Dendritic cell treated with granulocyte-macrophage colony-stimulating factor and Interleukin-4, amounts not matched to agents 40 ng/mL and 50 ng/mL, for 4 days (primary cell): Measurements from ENCODE around the gene RIF1.
"Not testable (repeated sequence)": the region's sequence is repeated elsewhere in the genome, so short reads cannot be mapped to it uniquely, and the experiment has no call there.

Experiments
- H3K27ac Mint-ChIP-seq: one replicate; pipeline ENCODE4 v1.8.0; 2022; ENCODE audit warnings: mild to moderate bottlenecking, mixed read lengths
- H3K27me3 Mint-ChIP-seq: one replicate; pipeline ENCODE4 v1.8.0; 2022; ENCODE audit warnings: mild to moderate bottlenecking, mixed read lengths
- H3K36me3 Mint-ChIP-seq: one replicate; pipeline ENCODE4 v1.8.0; 2022; ENCODE audit warnings: low read depth, mixed read lengths
- H3K4me1 Mint-ChIP-seq: one replicate; pipeline ENCODE4 v1.8.0; 2022; ENCODE audit warnings: low read depth, mixed read lengths
- H3K4me3 Mint-ChIP-seq: one replicate; pipeline ENCODE4 v1.8.0; 2022; ENCODE audit warnings: mild to moderate bottlenecking, moderate library complexity, mixed read lengths
- H3K9me3 Mint-ChIP-seq: one replicate; pipeline ENCODE4 v1.8.0; 2022; ENCODE audit warnings: mixed read lengths
- intact Hi-C: fragments of 100-400 bp; cut with micrococcal nuclease; formaldehyde crosslinking; loops from one replicate; pipeline ENCODE4 v1.15.0; 2022

RIF1 gene

DNA sequence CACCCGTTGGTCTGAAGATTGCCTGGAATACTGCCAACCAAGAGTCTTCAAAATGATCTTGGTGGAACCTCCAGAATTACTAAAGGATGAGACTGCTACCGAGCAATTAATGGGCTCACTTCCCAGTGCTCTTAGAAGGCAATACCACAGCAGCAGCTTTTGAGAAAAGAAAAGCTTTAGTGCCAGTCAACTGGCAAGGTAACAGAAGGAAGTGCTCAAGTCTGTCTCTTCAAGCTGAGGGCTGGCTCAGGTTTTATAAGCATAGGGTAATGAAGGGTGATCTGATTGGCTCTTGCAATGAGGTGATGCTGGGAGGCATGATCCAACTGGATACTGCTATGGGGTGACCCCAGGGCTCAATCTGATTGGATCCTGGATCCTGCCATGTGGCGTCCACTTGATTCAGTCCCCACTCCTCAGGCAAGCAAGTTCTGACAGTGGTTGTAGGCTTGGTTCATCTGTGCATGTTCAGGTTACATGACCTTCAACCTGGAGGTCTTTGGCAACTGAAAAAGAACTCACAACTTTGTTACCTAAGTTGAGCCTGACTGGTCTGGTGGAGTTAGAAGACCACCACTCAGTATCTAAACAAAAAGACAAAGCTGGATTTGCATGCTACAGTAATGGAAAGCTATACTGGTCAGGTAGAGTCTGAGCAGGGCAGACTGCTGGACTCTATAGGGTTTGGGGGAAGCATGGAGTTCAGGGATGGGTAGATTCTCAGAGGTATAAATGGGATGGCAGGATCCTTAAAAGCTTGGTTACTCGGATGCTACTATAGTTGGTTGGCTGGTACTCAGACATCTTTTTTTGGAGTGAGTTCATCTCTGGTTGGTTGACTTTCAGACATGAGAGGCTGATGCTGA, 14.0 kb upstream of the RIF1 start:
- H3K4me3 Mint-ChIP-seq = no peak overlapping the region
- H3K9me3 Mint-ChIP-seq = no peaks in the 10 kb centered on the region
- no peaks in the 10 kb centered on the region for H3K36me3 Mint-ChIP-seq
- no peaks in the 10 kb centered on the region for H3K4me1 Mint-ChIP-seq
- H3K27ac Mint-ChIP-seq = no peak overlapping the region
- H3K27me3 Mint-ChIP-seq = no peaks in the 10 kb centered on the region
- intact Hi-C loops = no loop called here

DNA sequence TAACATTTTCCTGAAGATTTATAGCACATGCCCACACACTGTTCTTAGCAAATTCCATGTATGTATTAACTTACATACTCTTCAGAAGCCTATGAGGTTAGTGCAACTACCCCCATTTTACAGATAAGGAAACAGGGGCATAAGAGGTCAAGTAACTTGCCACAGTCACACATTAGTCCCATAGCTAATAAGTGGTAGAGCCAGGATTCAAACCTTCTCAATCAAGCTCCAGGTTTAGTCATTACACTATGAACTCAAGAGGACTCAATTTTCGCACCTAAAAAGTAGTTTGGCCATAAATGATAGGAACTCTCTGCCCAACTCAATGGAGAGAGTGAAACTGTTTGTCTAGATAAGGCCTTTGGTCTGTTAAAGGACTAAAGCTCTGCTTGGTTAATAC, 9.7 kb upstream of the RIF1 start:
- Mint-ChIP-seq H3K27me3 (no peaks in the 10 kb centered on the region), H3K4me3 (no peak overlapping the region), H3K36me3 (no peaks in the 10 kb centered on the region), H3K9me3 (no peaks in the 10 kb centered on the region), H3K27ac (no peak overlapping the region), H3K4me1 (no peaks in the 10 kb centered on the region)
- intact Hi-C loops = no loop called here

DNA sequence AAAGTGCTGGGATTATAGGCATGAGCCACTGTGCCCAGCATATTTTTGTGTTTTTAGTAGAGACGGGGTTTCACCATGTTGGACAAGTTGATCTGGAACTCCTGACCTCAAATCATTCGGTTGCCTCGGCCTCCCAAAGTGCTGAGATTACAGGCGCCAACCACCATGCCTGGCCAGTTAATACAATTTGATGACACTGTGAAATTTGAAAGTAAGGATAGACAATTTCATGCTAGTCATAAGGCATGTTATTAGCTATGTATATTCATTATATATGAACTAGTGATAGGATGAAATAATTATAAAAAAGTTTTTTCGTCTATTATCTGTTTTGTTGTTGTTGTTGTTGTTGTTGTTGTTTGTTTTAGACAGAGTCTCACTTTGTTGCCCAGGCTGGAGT, 8.6 kb upstream of the RIF1 start:
- Mint-ChIP-seq H3K27ac (no peak overlapping the region), H3K4me3 (no peak overlapping the region), H3K27me3 (no peaks in the 10 kb centered on the region), H3K9me3 (no peaks in the 10 kb centered on the region), H3K4me1 (peaks cover 3% of the 10 kb centered on the region), H3K36me3 (no peaks in the 10 kb centered on the region)
- intact Hi-C loops = no loop called here

DNA sequence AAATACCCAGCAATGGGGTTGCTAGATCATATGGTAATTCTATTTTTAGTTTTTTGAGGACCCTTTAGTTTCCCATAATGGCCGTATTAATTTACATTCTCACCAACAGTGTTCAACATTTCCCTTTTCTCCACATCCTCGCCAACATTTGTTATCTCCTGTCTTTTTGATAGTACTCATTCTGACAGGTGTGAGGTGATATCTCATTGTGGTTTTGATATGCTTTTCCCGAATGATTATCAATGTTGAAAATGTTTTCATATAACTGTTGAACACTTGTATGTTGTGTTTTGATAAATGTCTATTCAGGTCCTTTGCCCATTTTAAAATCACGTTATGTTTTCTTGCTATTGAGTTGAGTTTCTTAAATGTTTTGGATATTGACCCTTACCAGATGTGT, 5.8 kb upstream of the RIF1 start:
- H3K27me3 Mint-ChIP-seq = no peaks in the 10 kb centered on the region
- intact Hi-C loops = no loop called here

DNA sequence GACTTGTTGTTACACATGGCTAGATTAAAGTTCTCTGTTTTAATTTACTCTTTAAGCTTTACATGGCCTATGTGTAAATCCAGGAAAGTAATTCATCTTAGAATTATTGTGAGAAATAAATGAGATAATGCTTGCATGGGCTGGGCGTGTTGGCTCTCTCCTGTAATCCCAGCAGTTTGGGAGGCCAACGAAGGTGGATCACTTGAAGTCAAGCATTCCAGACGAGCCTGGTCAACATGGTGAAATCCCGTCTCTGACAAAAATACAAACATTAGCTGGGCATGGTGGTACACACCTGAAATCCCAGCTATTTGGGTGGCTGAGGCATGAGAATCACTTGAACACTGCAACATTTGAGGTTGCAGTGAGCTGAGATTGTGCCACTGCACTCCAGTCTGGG, 4.3 kb upstream of the RIF1 start:
- Mint-ChIP-seq H3K4me3 (no peak overlapping the region), H3K4me1 (peaks cover 13% of the 10 kb centered on the region)
- intact Hi-C loops = no loop called here

More for the DNA sequence above, 5.8 kb upstream of the RIF1 start:
- Mint-ChIP-seq H3K9me3 (no peaks in the 10 kb centered on the region), H3K36me3 (no peaks in the 10 kb centered on the region), H3K4me1 (peaks cover 6% of the 10 kb centered on the region), H3K4me3 (no peak overlapping the region), H3K27ac (no peak overlapping the region)

DNA sequence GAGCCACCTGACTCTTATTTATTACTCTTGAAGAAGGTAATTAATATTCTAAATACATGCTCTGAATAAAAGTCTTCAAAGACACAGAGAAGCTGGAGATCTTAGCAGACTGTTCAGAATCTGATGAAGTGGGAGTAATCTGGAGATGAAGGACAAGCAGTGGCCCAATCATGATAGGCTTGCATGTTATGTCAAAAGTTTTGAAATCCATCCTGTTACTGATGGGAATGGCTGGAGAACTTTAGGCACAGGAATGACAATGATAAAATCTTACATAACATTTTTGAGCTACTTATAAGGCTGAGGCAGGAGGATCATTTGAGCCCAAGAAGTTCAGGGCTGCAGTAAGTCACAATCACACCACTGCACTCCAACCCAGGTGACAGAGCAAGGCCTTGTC, 2.4 kb upstream of the RIF1 start:
- peaks cover 19% of the 10 kb centered on the region for H3K36me3 Mint-ChIP-seq
- H3K27me3 Mint-ChIP-seq = no peaks in the 10 kb centered on the region
- no peak overlapping the region for H3K27ac Mint-ChIP-seq
- peaks cover 17% of the 10 kb centered on the region for H3K4me1 Mint-ChIP-seq
- H3K9me3 Mint-ChIP-seq = no peaks in the 10 kb centered on the region
- intact Hi-C loops = no loop called here
- H3K4me3 Mint-ChIP-seq = no peak overlapping the region

More for the DNA sequence above, 4.3 kb upstream of the RIF1 start:
- H3K27me3 Mint-ChIP-seq = no peaks in the 10 kb centered on the region
- H3K27ac Mint-ChIP-seq = no peak overlapping the region
- no peaks in the 10 kb centered on the region for H3K9me3 Mint-ChIP-seq
- peaks cover 9% of the 10 kb centered on the region for H3K36me3 Mint-ChIP-seq

DNA sequence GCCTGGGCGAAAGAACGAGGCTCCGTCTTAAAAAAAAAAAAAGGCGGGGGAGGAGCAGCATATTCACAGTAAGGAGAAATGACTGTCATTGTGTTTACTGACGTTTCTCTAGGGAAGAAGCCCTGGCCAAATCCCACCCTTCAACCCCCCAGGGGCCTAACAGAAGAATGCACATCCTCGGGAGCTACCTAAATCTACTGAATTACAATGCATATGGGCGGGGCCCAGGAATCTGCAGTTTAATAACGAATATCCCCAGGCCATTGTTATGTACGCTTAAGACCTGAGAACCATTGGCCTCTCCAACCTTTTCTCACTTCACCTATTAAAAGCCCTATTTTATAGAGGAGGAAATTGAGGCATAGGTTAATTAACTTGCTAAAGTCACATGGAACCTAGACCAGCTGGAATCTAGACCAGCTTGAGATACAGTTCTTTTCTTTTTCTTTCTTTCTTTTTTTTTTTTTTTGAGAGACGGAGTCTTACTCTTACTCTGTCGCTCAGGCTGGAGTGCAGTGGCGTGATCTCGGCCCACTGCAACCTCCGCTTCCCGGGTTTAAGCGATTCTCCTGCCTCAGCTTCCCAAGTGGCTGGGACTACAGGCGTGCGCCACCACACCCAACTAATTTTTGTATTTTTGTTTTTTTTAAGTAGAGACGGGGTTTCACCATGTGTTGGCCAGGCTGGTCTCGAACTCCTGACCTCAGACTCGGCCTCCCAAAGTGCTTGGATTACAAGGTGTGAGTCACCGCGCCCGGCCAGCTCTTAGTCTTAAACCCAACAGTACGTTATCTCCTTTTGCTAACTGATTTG, 708 bp upstream of the RIF1 start:
- peaks cover 37% of the 10 kb centered on the region for H3K36me3 Mint-ChIP-seq
- H3K9me3 Mint-ChIP-seq = no peaks in the 10 kb centered on the region
- intact Hi-C loops = no loop called here
- H3K27ac Mint-ChIP-seq = peak overlapping the region; percentile 97
- peak overlapping the region; percentile 99 for H3K4me3 Mint-ChIP-seq
- H3K27me3 Mint-ChIP-seq = no peaks in the 10 kb centered on the region
- H3K4me1 Mint-ChIP-seq = peaks cover 17% of the 10 kb centered on the region

DNA sequence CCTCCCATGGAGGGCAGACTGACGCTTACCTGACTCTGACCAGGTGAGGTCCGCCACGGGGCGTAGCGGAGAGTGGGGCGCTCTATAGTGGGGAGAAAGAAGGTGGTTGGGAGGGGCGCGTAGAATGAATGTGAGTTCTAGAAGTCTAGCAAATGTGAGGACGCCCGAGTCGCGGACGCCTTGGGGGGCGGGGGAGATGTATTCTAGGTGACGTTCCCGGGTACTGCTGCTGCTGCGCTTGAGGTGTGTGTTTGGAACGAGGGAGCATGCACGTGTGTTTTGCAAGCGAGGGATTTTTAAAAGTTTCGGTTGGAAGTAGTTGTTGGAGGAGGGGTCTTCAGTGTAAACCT, 758 bp downstream of the RIF1 start:
- intact Hi-C loops = loop anchor here (1.0 to 5.0 kb wide), 3 partner anchors 48 to 150 kb away; partner anchors contain the start of gene RBM43
- Mint-ChIP-seq H3K27ac (peak overlapping the region; percentile 97), H3K27me3 (no peaks in the 10 kb centered on the region), H3K4me3 (peak overlapping the region; percentile 99), H3K9me3 (no peaks in the 10 kb centered on the region), H3K36me3 (peaks cover 48% of the 10 kb centered on the region), H3K4me1 (peaks cover 17% of the 10 kb centered on the region)

DNA sequence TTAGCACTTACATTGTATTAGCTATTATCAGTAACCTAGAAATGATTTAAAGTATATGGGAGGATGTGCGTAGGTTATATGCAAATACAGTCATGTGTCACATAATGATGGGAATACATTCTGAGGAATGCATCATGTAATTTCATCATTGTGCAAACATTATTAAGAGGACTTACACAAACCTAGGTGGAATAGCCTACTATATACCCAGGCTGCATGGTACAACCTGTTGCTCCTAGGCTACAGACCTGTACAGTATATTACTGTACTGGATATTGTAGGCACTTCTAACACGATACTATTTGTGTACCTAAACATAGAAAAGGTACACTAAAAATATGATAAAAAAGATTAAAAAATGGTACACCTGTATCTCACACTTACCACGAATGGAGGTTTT, 7.9 kb downstream of the RIF1 start:
- no peak overlapping the region for H3K4me3 Mint-ChIP-seq
- no peaks in the 10 kb centered on the region for H3K9me3 Mint-ChIP-seq
- peaks cover 94% of the 10 kb centered on the region for H3K36me3 Mint-ChIP-seq
- intact Hi-C loops = no loop called here
- no peaks in the 10 kb centered on the region for H3K27me3 Mint-ChIP-seq
- H3K4me1 Mint-ChIP-seq = no peaks in the 10 kb centered on the region
- no peak overlapping the region for H3K27ac Mint-ChIP-seq

DNA sequence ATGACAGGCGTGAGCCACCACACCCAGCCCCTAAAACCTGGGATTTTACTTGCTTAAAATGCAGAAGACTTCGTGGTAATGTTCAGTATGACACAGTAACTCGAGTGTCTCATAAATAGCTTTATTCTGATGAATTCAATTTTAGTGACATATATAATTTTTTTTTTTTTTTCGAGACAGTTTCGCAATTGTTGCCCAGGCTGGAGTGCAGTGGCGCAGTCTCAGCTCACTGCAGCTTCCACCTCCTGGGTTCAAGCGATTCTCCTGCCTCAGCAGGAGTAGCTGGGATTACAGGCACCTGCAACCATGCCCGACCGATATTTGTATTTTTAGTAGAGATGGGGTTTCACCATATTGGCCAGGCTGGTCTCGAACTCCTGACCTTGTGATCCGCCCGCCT, 12.0 kb downstream of the RIF1 start:
- H3K27ac Mint-ChIP-seq, H3K9me3 Mint-ChIP-seq, H3K4me1 Mint-ChIP-seq, intact Hi-C loops, H3K27me3 Mint-ChIP-seq, H3K4me3 Mint-ChIP-seq: not testable (repeated sequence)
- H3K36me3 Mint-ChIP-seq = peaks cover 98% of the 10 kb centered on the region

DNA sequence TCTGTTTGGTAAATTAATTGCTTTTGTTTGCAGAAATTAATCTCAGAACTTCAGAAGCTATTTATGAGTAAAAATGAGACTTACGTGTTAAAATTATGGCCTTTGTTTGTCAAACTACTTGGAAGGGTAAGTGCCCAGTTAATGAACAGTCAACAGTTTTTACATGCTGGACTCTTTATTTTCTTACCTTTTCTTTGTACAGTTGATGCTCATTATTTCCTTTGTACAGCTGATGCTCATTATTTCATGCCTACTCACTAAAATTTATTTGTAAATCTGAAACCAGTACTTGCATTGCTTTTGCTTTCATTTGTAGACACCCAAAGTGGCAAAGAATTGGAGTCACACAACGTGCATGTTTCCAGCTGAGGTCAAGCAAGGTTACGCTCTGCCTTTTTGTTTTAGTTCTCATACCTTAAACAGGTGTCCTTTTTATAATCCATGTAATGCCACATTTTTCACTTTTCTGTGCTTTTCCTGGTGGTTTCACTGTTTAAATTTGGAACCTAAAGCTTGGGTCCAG, 13.3 kb downstream of the RIF1 start:
- H3K27ac Mint-ChIP-seq = no peak overlapping the region
- intact Hi-C loops = no loop called here
- H3K9me3 Mint-ChIP-seq = no peaks in the 10 kb centered on the region
- H3K27me3 Mint-ChIP-seq = no peaks in the 10 kb centered on the region
- H3K4me3 Mint-ChIP-seq = no peak overlapping the region
- H3K36me3 Mint-ChIP-seq = peaks cover 96% of the 10 kb centered on the region
- no peaks in the 10 kb centered on the region for H3K4me1 Mint-ChIP-seq

DNA sequence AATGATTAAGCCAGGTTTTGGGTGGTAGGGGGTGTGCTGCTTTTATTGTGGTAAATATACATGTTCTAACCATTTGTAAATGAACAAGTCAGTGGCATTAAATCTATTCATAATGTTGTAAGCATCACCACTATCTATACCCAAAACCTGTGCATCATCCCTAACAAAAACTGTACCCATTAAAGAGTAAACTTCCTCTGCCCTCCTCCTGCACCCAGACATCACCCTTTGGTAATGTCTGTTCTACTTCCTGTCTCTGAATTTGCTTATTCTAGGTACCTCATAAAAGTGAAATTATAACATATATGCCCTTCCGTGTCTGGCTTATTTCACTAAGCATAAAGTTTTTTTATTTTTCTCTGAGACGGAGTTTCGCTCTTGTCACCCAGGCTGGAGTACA, 14.1 kb downstream of the RIF1 start:
- Mint-ChIP-seq H3K27me3 (no peaks in the 10 kb centered on the region), H3K9me3 (no peaks in the 10 kb centered on the region), H3K4me1 (no peaks in the 10 kb centered on the region), H3K4me3 (no peak overlapping the region), H3K36me3 (peaks cover 93% of the 10 kb centered on the region), H3K27ac (no peak overlapping the region)
- intact Hi-C loops = no loop called here

DNA sequence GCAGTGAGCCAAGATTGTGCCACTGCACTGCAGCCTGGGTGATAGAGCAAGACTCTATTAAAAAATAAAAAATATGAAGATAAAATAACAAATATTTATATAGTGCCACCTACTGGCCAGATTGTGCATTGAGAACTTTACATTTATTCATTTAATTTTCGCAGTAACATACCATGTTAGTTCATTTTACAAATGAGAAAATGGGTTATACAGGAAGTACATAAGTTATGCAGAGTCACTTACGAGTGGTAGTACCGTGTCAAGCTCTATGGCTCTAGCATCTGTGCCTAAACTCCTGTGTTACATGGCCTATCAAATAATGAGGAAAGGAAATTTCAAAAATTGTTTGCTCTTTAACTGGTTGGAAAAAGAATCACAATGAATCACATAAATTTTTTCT, 27.9 kb downstream of the RIF1 start:
- Mint-ChIP-seq H3K27me3 (no peaks in the 10 kb centered on the region), H3K4me1 (no peaks in the 10 kb centered on the region), H3K36me3 (peaks cover 87% of the 10 kb centered on the region), H3K9me3 (no peaks in the 10 kb centered on the region), H3K27ac (no peak overlapping the region), H3K4me3 (no peak overlapping the region)
- intact Hi-C loops = no loop called here

DNA sequence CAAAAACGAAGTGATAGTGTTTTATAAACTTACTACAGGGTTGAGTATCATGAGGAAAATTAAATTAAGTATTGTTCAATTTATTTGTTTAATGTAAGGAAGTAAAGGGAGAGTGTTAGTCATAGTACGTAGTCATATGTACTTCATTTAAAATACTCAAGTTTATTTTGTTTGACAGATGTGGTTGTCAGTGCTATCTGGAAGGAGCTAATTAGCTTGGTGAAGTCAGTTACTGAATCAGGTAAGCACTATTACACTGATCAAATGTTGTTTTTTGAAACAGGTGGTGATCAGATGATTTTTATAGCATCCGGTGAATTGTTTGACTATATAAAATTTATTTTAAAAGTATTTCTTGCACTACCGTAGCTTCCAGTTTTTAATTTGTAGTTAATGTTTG, 28.8 kb downstream of the RIF1 start:
- H3K36me3 Mint-ChIP-seq = peaks cover 87% of the 10 kb centered on the region
- intact Hi-C loops = no loop called here
- H3K4me3 Mint-ChIP-seq = no peak overlapping the region
- no peaks in the 10 kb centered on the region for H3K27me3 Mint-ChIP-seq
- H3K9me3 Mint-ChIP-seq = no peaks in the 10 kb centered on the region
- no peak overlapping the region for H3K27ac Mint-ChIP-seq
- H3K4me1 Mint-ChIP-seq = no peaks in the 10 kb centered on the region
